ENCODE measurements around the gene THADA.
"Not testable (repeated sequence)": the region's sequence is repeated elsewhere in the genome, so short reads cannot be mapped to it uniquely, and the experiment has no call there.

Gene THADA

GRCh38 chr2:43605079-43605655 lies 9.3 kb upstream of the THADA start:
- H3K9me3 ChIP-seq (ENCODE audit: insufficient read depth, low read length, severe bottlenecking): no peaks in the 10 kb centered on the region
- H2AFZ ChIP-seq (ENCODE audit: low read depth, low read length): no peak overlapping the region
- no peaks in the 10 kb centered on the region for H4K20me1 ChIP-seq (ENCODE audit: insufficient read depth, low read length)
- no peak overlapping the region for H3K27ac ChIP-seq (ENCODE audit: low read length)
- ATAC-seq (ENCODE audit: insufficient read depth, low read depth) (peak; percentile 85), DNase-seq (peak; percentile 34)
- no peaks in the 10 kb centered on the region for H3K27me3 ChIP-seq (ENCODE audit: insufficient read depth, low read length, poor library complexity)
- no peak overlapping the region for H3K4me3 ChIP-seq (ENCODE audit: low read depth in 1 of 2, low read length in 2 of 2)
- H3K79me2 ChIP-seq (ENCODE audit: insufficient read depth, low read length): no peaks in the 10 kb centered on the region
- H3K4me1 ChIP-seq (ENCODE audit: insufficient read depth, low read length): no peaks in the 10 kb centered on the region
- H3K36me3 ChIP-seq (ENCODE audit: insufficient read depth, low read length): no peaks in the 10 kb centered on the region
- no peak overlapping the region for H3K4me2 ChIP-seq (ENCODE audit: insufficient read depth, low read length)
- TF ChIP-seq CTCF (IDR thresholded peaks at IDR 0.05; ENCODE audit: borderline replicate concordance, extremely low read depth, low read length, poor library complexity, severe bottlenecking): peak; percentile 73
- TF ChIP-seq EZH2 (IDR thresholded peaks at IDR 0.05; ENCODE audit: borderline replicate concordance, low read depth, low read length, severe bottlenecking): no peak
- no peak overlapping the region for H3K9ac ChIP-seq (ENCODE audit: low read depth, low read length)

GRCh38 chr2:43604674-43605073 lies 8.8 kb upstream of the THADA start:
- H3K9ac ChIP-seq (ENCODE audit: low read depth, low read length): no peak overlapping the region
- no peak for TF ChIP-seq EZH2 (IDR thresholded peaks at IDR 0.05; ENCODE audit: borderline replicate concordance, low read depth, low read length, severe bottlenecking)
- TF ChIP-seq CTCF (IDR thresholded peaks at IDR 0.05; ENCODE audit: borderline replicate concordance, extremely low read depth, low read length, poor library complexity, severe bottlenecking): no peak
- no peaks in the 10 kb centered on the region for H3K9me3 ChIP-seq (ENCODE audit: insufficient read depth, low read length, severe bottlenecking)
- no peak overlapping the region for H2AFZ ChIP-seq (ENCODE audit: low read depth, low read length)
- H4K20me1 ChIP-seq (ENCODE audit: insufficient read depth, low read length): no peaks in the 10 kb centered on the region
- no peak overlapping the region for H3K27ac ChIP-seq (ENCODE audit: low read length)
- H3K79me2 ChIP-seq (ENCODE audit: insufficient read depth, low read length): no peaks in the 10 kb centered on the region
- H3K4me2 ChIP-seq (ENCODE audit: insufficient read depth, low read length): no peak overlapping the region
- H3K4me3 ChIP-seq (ENCODE audit: low read depth in 1 of 2, low read length in 2 of 2): no peak overlapping the region
- no peaks in the 10 kb centered on the region for H3K36me3 ChIP-seq (ENCODE audit: insufficient read depth, low read length)
- ATAC-seq (ENCODE audit: insufficient read depth, low read depth) (no peak), DNase-seq (no peak)
- no peaks in the 10 kb centered on the region for H3K27me3 ChIP-seq (ENCODE audit: insufficient read depth, low read length, poor library complexity)
- no peaks in the 10 kb centered on the region for H3K4me1 ChIP-seq (ENCODE audit: insufficient read depth, low read length)

GRCh38 chr2:43600596-43600995 lies 4.8 kb upstream of the THADA start:
- H3K9me3 ChIP-seq (ENCODE audit: insufficient read depth, low read length, severe bottlenecking); H3K4me2 ChIP-seq (ENCODE audit: insufficient read depth, low read length); H2AFZ ChIP-seq (ENCODE audit: low read depth, low read length); H3K79me2 ChIP-seq (ENCODE audit: insufficient read depth, low read length); H4K20me1 ChIP-seq (ENCODE audit: insufficient read depth, low read length); DNase-seq; H3K4me3 ChIP-seq (ENCODE audit: low read depth in 1 of 2, low read length in 2 of 2); H3K27me3 ChIP-seq (ENCODE audit: insufficient read depth, low read length, poor library complexity); H3K36me3 ChIP-seq (ENCODE audit: insufficient read depth, low read length); ATAC-seq (ENCODE audit: insufficient read depth, low read depth); H3K9ac ChIP-seq (ENCODE audit: low read depth, low read length); H3K27ac ChIP-seq (ENCODE audit: low read length): not testable (repeated sequence)
- peaks cover 11% of the 10 kb centered on the region; the same call in 1 of the 2 replicates for H3K4me1 ChIP-seq (ENCODE audit: insufficient read depth, low read length)

- H3K4me3 ChIP-seq (ENCODE audit: low read depth in 1 of 2, low read length in 2 of 2): peak overlapping the region; percentile 77 to 89
- peaks cover 23% of the 10 kb centered on the region for H3K36me3 ChIP-seq (ENCODE audit: insufficient read depth, low read length)
- peak overlapping the region; percentile 94 for H3K4me2 ChIP-seq (ENCODE audit: insufficient read depth, low read length)
- ATAC-seq (ENCODE audit: insufficient read depth, low read depth): no peak
- no peak for TF ChIP-seq CTCF (IDR thresholded peaks at IDR 0.05; ENCODE audit: borderline replicate concordance, extremely low read depth, low read length, poor library complexity, severe bottlenecking)
- no peak for TF ChIP-seq EZH2 (IDR thresholded peaks at IDR 0.05; ENCODE audit: borderline replicate concordance, low read depth, low read length, severe bottlenecking)
- H3K79me2 ChIP-seq (ENCODE audit: insufficient read depth, low read length): peaks cover 35% of the 10 kb centered on the region
- H3K27ac ChIP-seq (ENCODE audit: low read length): peak overlapping the region; percentile 84
- peak overlapping the region; percentile 79 for H3K9ac ChIP-seq (ENCODE audit: low read depth, low read length)
- H3K4me1 ChIP-seq (ENCODE audit: insufficient read depth, low read length): peaks cover 36% of the 10 kb centered on the region
- no peak for DNase-seq
- no peaks in the 10 kb centered on the region for H3K27me3 ChIP-seq (ENCODE audit: insufficient read depth, low read length, poor library complexity)
- peak overlapping the region; percentile 89; the same call in 1 of the 2 replicates for H2AFZ ChIP-seq (ENCODE audit: low read depth, low read length)
- H4K20me1 ChIP-seq (ENCODE audit: insufficient read depth, low read length): no peaks in the 10 kb centered on the region
- H3K9me3 ChIP-seq (ENCODE audit: insufficient read depth, low read length, severe bottlenecking): no peaks in the 10 kb centered on the region
Measured at GRCh38 chr2:43594875-43595274, 963 bp downstream of the THADA start.
